GM21528 (cell line): ENCODE measurements around the gene LHX8.

Experiments
- ATAC-seq: cut with Tn5 transposase; IDR thresholded peaks from one replicate; pipeline ENCODE4 v1.9.1; 2021; ENCODE audit warnings: mild to moderate bottlenecking, moderate library complexity; ENCODE audit not compliant: unreplicated experiment, low FRiP score

The LHX8 gene

GRCh38 chr1:75198761-75199160 lies 64.6 kb downstream of the LHX8 start:
- ATAC-seq, result no peak

- ATAC-seq, result no peak
Observed at GRCh38 chr1:75202751-75203150, 68.6 kb downstream of the LHX8 start.

- no peak for ATAC-seq
Observed at GRCh38 chr1:75203415-75204277, 69.5 kb downstream of the LHX8 start.

- ATAC-seq, result no peak
Observed at GRCh38 chr1:75208862-75209261, 74.7 kb downstream of the LHX8 start.
